Panc1 (cell line): ENCODE results near the gene NDUFA13. TPM values are rescaled to one million over a fixed set of nuclear protein-coding genes. Genes with fewer than 3 reads are reported as not detected.

Source experiments
- ATAC-seq: fragments of 200-7000 bp; cut with Tn5 transposase; 2 replicates; pipeline ENCODE4 v1.9.1; 2020; ENCODE audit warnings: mild to moderate bottlenecking, moderate library complexity
- BruUV-seq: library from RNA; stranded (reverse); fragments of 400-500 nt; replicated peaks from 2 replicates; lab custom pipeline; 2021; lab: Mats Ljungman, UMichigan
- CTCF ChIA-PET: fragments of 300-600 bp; sonication (Branson Sonifier 250); formaldehyde crosslinking; loops from one replicate; lab custom pipeline; 2022; ENCODE audit warnings: antibody characterized with exemption; lab: Charles Lee
- POLR2A ChIA-PET: fragments of 300-600 bp; sonication (Branson Sonifier 250); formaldehyde crosslinking; loops from one replicate; lab custom pipeline; 2022; ENCODE audit warnings: antibody characterized with exemption; lab: Charles Lee
- DNase-seq: peaks from one replicate; pipeline ENCODE4 v3.0.0-alpha.2; 2010; ENCODE audit warnings: low read depth, low spot score
- H3K27ac ChIP-seq: 2 replicates; pipeline ENCODE4 v1.5.1; 2011; ENCODE audit warnings: mild to moderate bottlenecking, low read length, inconsistent platforms
- H3K27me3 ChIP-seq: fragments of 200-500 bp; sonication (Bioruptor generic); 2 replicates; pipeline ENCODE4 v1.6.0; 2014; ENCODE audit warnings: low read length, inconsistent platforms; ENCODE audit not compliant: control insufficient read depth, insufficient read depth
- H3K36me3 ChIP-seq: fragments of 200-500 bp; sonication (Bioruptor generic); 2 replicates; pipeline ENCODE4 v1.5.1; 2014; ENCODE audit warnings: inconsistent platforms, mild to moderate bottlenecking, low read length, moderate library complexity; ENCODE audit not compliant: control insufficient read depth, insufficient read depth
- H3K4me1 ChIP-seq: 2 replicates; pipeline ENCODE4 v1.5.1; 2011; ENCODE audit warnings: inconsistent platforms, mild to moderate bottlenecking, low read length, moderate library complexity; ENCODE audit not compliant: control insufficient read depth, insufficient read depth
- H3K4me3 ChIP-seq, 2 experiments: 2 replicates each; pipeline ENCODE4 v1.5.1; 2011 to 2012; ENCODE audit warnings: low read depth in 2 of 2, low read length in 2 of 2, mild to moderate bottlenecking in 2 of 2, inconsistent platforms in 1 of 2, moderate library complexity in 1 of 2
- H3K9me3 ChIP-seq: fragments of 200-500 bp; sonication (Bioruptor generic); 2 replicates; pipeline ENCODE4 v1.5.1; 2014; ENCODE audit warnings: low read depth, mild to moderate bottlenecking, inconsistent platforms, low read length, moderate library complexity; ENCODE audit not compliant: control insufficient read depth, insufficient read depth
- CTCF ChIP-seq: fragments of 450-650 bp; IDR thresholded peaks from 2 replicates; pipeline ENCODE4 v1.5.1; 2017; ENCODE audit warnings: mild to moderate bottlenecking
- POLR2AphosphoS5 ChIP-seq: IDR thresholded peaks from 2 replicates; pipeline ENCODE4 v1.6.1; 2012; ENCODE audit warnings: mild to moderate bottlenecking, low read depth, low read length, moderate library complexity
- SIN3A ChIP-seq: IDR thresholded peaks from 2 replicates; pipeline ENCODE4 v1.6.1; 2012; ENCODE audit warnings: low read depth, mild to moderate bottlenecking, low read length, moderate library complexity, borderline replicate concordance; ENCODE audit not compliant: insufficient read depth
- TCF7L2 ChIP-seq: IDR thresholded peaks from 2 replicates; pipeline ENCODE4 v1.6.1; 2011; ENCODE audit warnings: mild to moderate bottlenecking, low read depth, low read length, inconsistent platforms
- in situ Hi-C: cut with HindIII; loops from 2 replicates; pipeline ENCODE4 v1.10.0; 2016; ENCODE audit warnings: low sequenced_read_pairs, low pct_unique_long_range_greater_than_20kb
- intact Hi-C: fragments of 100-400 bp; cut with micrococcal nuclease; formaldehyde crosslinking; loops from one replicate; pipeline ENCODE4 v1.10.0; 2022; ENCODE audit not compliant: unreplicated experiment
- total RNA-seq: library from RNA; stranded (reverse); gene quantifications from one replicate; pipeline ENCODE4 v1.2.1, GENCODE V29; 2021; ENCODE audit not compliant: unreplicated experiment
- TF ChIP-seq, protein P1 (sequence below), 2 experiments: IDR thresholded peaks; 2 replicates each; pipeline ENCODE4 v1.6.1; 2011 to 2012; ENCODE audit warnings: low read depth in 2 of 2, control low read depth in 1 of 2, low read length in 1 of 2, mild to moderate bottlenecking in 1 of 2, moderate library complexity in 1 of 2; ENCODE audit not compliant: insufficient read depth in 1 of 2

The NDUFA13 gene
- total RNA-seq, 1 experiment from 2014 or later: 287 TPM

- Histone ChIP-seq H3K4me1 (no peaks in the 10 kb centered on the region), H3K27ac (no peak overlapping the region), H3K4me3 (no peak overlapping the region), H3K9me3 (no peaks in the 10 kb centered on the region), H3K27me3 (no peaks in the 10 kb centered on the region), H3K36me3 (no peaks in the 10 kb centered on the region)
- intact Hi-C loops: no loop called here
- no TSS peak for BruUV-seq
- CTCF ChIA-PET: no interaction called here
- no peak for ATAC-seq
- no peak for DNase-seq
- no peak for TF ChIP-seq TCF7L2
- TF ChIP-seq, protein P1, sequence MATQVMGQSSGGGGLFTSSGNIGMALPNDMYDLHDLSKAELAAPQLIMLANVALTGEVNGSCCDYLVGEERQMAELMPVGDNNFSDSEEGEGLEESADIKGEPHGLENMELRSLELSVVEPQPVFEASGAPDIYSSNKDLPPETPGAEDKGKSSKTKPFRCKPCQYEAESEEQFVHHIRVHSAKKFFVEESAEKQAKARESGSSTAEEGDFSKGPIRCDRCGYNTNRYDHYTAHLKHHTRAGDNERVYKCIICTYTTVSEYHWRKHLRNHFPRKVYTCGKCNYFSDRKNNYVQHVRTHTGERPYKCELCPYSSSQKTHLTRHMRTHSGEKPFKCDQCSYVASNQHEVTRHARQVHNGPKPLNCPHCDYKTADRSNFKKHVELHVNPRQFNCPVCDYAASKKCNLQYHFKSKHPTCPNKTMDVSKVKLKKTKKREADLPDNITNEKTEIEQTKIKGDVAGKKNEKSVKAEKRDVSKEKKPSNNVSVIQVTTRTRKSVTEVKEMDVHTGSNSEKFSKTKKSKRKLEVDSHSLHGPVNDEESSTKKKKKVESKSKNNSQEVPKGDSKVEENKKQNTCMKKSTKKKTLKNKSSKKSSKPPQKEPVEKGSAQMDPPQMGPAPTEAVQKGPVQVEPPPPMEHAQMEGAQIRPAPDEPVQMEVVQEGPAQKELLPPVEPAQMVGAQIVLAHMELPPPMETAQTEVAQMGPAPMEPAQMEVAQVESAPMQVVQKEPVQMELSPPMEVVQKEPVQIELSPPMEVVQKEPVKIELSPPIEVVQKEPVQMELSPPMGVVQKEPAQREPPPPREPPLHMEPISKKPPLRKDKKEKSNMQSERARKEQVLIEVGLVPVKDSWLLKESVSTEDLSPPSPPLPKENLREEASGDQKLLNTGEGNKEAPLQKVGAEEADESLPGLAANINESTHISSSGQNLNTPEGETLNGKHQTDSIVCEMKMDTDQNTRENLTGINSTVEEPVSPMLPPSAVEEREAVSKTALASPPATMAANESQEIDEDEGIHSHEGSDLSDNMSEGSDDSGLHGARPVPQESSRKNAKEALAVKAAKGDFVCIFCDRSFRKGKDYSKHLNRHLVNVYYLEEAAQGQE (IDR thresholded peaks at IDR 0.05; ENCODE audit: insufficient read depth in 1 of 2, low read depth in 2 of 2, low read length in 1 of 2): no peak
- no peak for TF ChIP-seq POLR2AphosphoS5
- no peak for TF ChIP-seq CTCF
- no peak for TF ChIP-seq SIN3A
- POLR2A ChIA-PET: no interaction called here
- in situ Hi-C loops: no loop called here
Measured at GRCh38 chr19:19544954-19545591, 29.0 kb downstream of the NDUFA13 start.

GRCh38 chr19:19545707-19546106 is 29.7 kb downstream of the NDUFA13 start:
- Histone ChIP-seq H3K9me3 (no peaks in the 10 kb centered on the region), H3K27ac (no peak overlapping the region), H3K36me3 (no peaks in the 10 kb centered on the region), H3K4me1 (no peaks in the 10 kb centered on the region), H3K4me3 (no peak overlapping the region), H3K27me3 (no peaks in the 10 kb centered on the region)
- POLR2A ChIA-PET: no interaction called here
- ATAC-seq (no peak), DNase-seq (no peak)
- BruUV-seq: no TSS peak
- TF ChIP-seq, protein P1 (IDR thresholded peaks at IDR 0.05; ENCODE audit: insufficient read depth in 1 of 2, low read depth in 2 of 2, low read length in 1 of 2): no peak
- TF ChIP-seq TCF7L2: no peak
- in situ Hi-C loops: no loop called here
- intact Hi-C loops: no loop called here
- CTCF ChIA-PET: no interaction called here
